Measurements from ENCODE around the gene KRTAP1-5. TPM values are rescaled to one million over a fixed set of nuclear protein-coding genes. Genes with fewer than 3 reads are reported as not detected.

KRTAP1-5 gene
- total and polyA plus RNA-seq, 10 of the 15 experiments (the other 5 are each of a cell fraction or from before 2014, with no cell fraction given) = not detected

DNA sequence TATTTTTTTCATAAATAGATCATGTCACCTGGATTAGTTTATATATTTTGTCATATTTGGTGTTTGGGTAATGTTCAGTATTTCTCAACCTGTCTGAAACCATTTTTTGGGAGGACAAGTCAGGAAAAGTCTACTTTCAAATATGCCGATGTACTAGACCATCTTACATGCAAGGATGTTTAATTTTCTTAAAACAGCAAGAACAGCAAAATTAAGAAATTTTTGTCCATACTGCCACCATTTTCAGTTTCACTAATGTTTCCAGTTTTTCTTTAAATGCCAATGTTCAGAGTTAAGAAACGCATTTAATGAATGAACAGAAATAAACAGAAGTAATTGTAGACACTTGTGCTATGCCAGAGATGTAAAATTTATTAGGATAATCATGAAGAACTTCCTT is 33.9 kb downstream of the KRTAP1-5 start (continued):
- TF ChIP-seq EGR1 (IDR thresholded peaks at IDR 0.05; ENCODE audit: borderline replicate concordance in 1 of 2, low read depth in 2 of 2, low read length in 2 of 2) = no peak
- no peak for TF ChIP-seq IRF4 (IDR thresholded peaks at IDR 0.05; ENCODE audit: low read depth, low read length)
- TF ChIP-seq, protein P1, sequence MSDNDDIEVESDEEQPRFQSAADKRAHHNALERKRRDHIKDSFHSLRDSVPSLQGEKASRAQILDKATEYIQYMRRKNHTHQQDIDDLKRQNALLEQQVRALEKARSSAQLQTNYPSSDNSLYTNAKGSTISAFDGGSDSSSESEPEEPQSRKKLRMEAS (IDR thresholded peaks at IDR 0.05; ENCODE audit: low read depth, low read length) = no peak
- no peak for TF ChIP-seq POU2F2 (IDR thresholded peaks at IDR 0.05; ENCODE audit: borderline replicate concordance, low read depth, low read length)
- TF ChIP-seq, protein P2, sequence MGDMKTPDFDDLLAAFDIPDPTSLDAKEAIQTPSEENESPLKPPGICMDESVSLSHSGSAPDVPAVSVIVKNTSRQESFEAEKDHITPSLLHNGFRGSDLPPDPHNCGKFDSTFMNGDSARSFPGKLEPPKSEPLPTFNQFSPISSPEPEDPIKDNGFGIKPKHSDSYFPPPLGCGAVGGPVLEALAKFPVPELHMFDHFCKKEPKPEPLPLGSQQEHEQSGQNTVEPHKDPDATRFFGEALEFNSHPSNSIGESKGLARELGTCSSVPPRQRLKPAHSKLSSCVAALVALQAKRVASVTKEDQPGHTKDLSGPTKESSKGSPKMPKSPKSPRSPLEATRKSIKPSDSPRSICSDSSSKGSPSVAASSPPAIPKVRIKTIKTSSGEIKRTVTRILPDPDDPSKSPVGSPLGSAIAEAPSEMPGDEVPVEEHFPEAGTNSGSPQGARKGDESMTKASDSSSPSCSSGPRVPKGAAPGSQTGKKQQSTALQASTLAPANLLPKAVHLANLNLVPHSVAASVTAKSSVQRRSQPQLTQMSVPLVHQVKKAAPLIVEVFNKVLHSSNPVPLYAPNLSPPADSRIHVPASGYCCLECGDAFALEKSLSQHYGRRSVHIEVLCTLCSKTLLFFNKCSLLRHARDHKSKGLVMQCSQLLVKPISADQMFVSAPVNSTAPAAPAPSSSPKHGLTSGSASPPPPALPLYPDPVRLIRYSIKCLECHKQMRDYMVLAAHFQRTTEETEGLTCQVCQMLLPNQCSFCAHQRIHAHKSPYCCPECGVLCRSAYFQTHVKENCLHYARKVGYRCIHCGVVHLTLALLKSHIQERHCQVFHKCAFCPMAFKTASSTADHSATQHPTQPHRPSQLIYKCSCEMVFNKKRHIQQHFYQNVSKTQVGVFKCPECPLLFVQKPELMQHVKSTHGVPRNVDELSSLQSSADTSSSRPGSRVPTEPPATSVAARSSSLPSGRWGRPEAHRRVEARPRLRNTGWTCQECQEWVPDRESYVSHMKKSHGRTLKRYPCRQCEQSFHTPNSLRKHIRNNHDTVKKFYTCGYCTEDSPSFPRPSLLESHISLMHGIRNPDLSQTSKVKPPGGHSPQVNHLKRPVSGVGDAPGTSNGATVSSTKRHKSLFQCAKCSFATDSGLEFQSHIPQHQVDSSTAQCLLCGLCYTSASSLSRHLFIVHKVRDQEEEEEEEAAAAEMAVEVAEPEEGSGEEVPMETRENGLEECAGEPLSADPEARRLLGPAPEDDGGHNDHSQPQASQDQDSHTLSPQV (IDR thresholded peaks at IDR 0.05) = no peak
- TF ChIP-seq, protein P3, sequence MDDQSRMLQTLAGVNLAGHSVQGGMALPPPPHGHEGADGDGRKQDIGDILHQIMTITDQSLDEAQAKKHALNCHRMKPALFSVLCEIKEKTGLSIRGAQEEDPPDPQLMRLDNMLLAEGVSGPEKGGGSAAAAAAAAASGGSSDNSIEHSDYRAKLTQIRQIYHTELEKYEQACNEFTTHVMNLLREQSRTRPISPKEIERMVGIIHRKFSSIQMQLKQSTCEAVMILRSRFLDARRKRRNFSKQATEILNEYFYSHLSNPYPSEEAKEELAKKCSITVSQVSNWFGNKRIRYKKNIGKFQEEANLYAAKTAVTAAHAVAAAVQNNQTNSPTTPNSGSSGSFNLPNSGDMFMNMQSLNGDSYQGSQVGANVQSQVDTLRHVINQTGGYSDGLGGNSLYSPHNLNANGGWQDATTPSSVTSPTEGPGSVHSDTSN (IDR thresholded peaks at IDR 0.05; ENCODE audit: insufficient replicate concordance, low read depth, low read length) = no peak
- no peak for TF ChIP-seq NR2F1 (conservative IDR thresholded peaks at IDR 0.05)
- TF ChIP-seq YY1 (IDR thresholded peaks at IDR 0.05; ENCODE audit: low read depth, low read length) = no peak
- no peak for TF ChIP-seq SIN3A (IDR thresholded peaks at IDR 0.05; ENCODE audit: low read depth, low read length)
- no peak for TF ChIP-seq ETV6 (conservative IDR thresholded peaks at IDR 0.05 in 1 of 2, IDR thresholded peaks at IDR 0.05 in 1 of 2; ENCODE audit: borderline replicate concordance in 1 of 2, low read depth in 1 of 2)
- TF ChIP-seq ZSCAN29 (IDR thresholded peaks at IDR 0.05) = no peak
- TF ChIP-seq MEF2B (IDR thresholded peaks at IDR 0.05; ENCODE audit: partially characterized antibody, poor library complexity, severe bottlenecking) = no peak
- TF ChIP-seq RAD51 (IDR thresholded peaks at IDR 0.05) = no peak

Measured in GM12878 (cell line).